Endothelial cell of umbilical vein (primary cell): ENCODE data around the gene ZNF146. TPM values are rescaled to one million over a fixed set of nuclear protein-coding genes. Genes with fewer than 3 reads are reported as not detected.
A peak's percentile ranks its signal among the peaks of the same experiment; 100 is the strongest.

Source experiments
- BruUV-seq: library from RNA; stranded (reverse); fragments of 400-500 nt; replicated peaks from 2 replicates; lab custom pipeline; 2021; lab: Mats Ljungman, UMichigan
- CTCF ChIA-PET: fragments of 300-600, 350-600 bp; sonication (Branson Sonifier 250); formaldehyde crosslinking; loops from one replicate; lab custom pipeline; 2021; ENCODE audit warnings: antibody characterized with exemption, inconsistent platforms; lab: Charles Lee
- POLR2A ChIA-PET: fragments of 300-600, 350-600 bp; sonication (Branson Sonifier 250); formaldehyde crosslinking; loops from one replicate; lab custom pipeline; 2021; ENCODE audit warnings: antibody characterized with exemption, inconsistent platforms; lab: Charles Lee
- DNase-seq: peaks from one replicate; pipeline ENCODE4 v3.0.0-alpha.2; 2011; ENCODE audit warnings: low read depth, low spot score
- FAIRE-seq: peaks from 2 replicates; lab custom pipeline; 2011; peaks lifted over from hg19 to GRCh38; lab: Jason Lieb, UNC
- H2AFZ ChIP-seq: 2 replicates; pipeline ENCODE4 v1.6.0; 2012; ENCODE audit warnings: low read depth, low read length, control low read depth, inconsistent platforms
- H3K27ac ChIP-seq: 2 replicates; pipeline ENCODE4 v1.5.1; 2011; ENCODE audit warnings: low read depth, mild to moderate bottlenecking, control low read depth, low read length, moderate library complexity; ENCODE audit not compliant: insufficient read depth
- H3K27me3 ChIP-seq, 2 experiments: 2 replicates each; pipeline versions ENCODE4 v1.6.0 to v1.6.1; 2011; ENCODE audit warnings: low read length in 2 of 2, mixed read lengths in 1 of 2; ENCODE audit not compliant: control insufficient read depth in 2 of 2, insufficient read depth in 2 of 2
- H3K36me3 ChIP-seq, 2 experiments: 2 replicates in 1 of 2; 3 replicates in 1 of 2; pipeline ENCODE4 v1.5.1; 2011; ENCODE audit warnings: low read length in 2 of 2, mild to moderate bottlenecking in 1 of 2, moderate library complexity in 1 of 2; ENCODE audit not compliant: control insufficient read depth in 2 of 2, insufficient read depth in 2 of 2; ENCODE audit errors: extremely low read depth in 1 of 2
- H3K4me1 ChIP-seq: 3 replicates; pipeline ENCODE4 v1.5.1; 2011; ENCODE audit warnings: mild to moderate bottlenecking, low read length; ENCODE audit not compliant: control insufficient read depth, insufficient read depth; ENCODE audit errors: extremely low read depth
- H3K4me2 ChIP-seq: 2 replicates; pipeline ENCODE4 v1.6.1; 2011; ENCODE audit warnings: low read length, control low read depth, mixed read lengths; ENCODE audit not compliant: insufficient read depth
- H3K4me3 ChIP-seq, 3 experiments: fragments of 200-600 bp in 1 of 3; sonication (generic), shearing (Covaris generic) in 1 of 3; replicated peaks in 1 of 3; 2 replicates each; pipeline ENCODE4 v1.5.1; 2011 to 2016; ENCODE audit warnings: control low read depth in 3 of 3, low read length in 3 of 3, mild to moderate bottlenecking in 2 of 3, inconsistent platforms in 1 of 3, low read depth in 1 of 3, moderate library complexity in 1 of 3; ENCODE audit not compliant: insufficient read depth in 1 of 3
- H3K79me2 ChIP-seq: 2 replicates; pipeline ENCODE4 v1.6.0; 2012; ENCODE audit warnings: low read length, inconsistent platforms; ENCODE audit not compliant: control insufficient read depth, insufficient read depth
- H3K9ac ChIP-seq: replicated peaks from 2 replicates; pipeline ENCODE3; 2011; ENCODE audit warnings: low read length, control low read depth; ENCODE audit not compliant: insufficient read depth; ENCODE audit errors: extremely low read depth
- H3K9me1 ChIP-seq: replicated peaks from 3 replicates; pipeline ENCODE4 v1.6.0; 2011; ENCODE audit warnings: mild to moderate bottlenecking, low read length; ENCODE audit not compliant: control insufficient read depth, insufficient read depth; ENCODE audit errors: extremely low read depth
- H3K9me3 ChIP-seq: replicated peaks from 2 replicates; pipeline ENCODE4 v1.5.1; 2012; ENCODE audit warnings: low read length, inconsistent platforms; ENCODE audit not compliant: control insufficient read depth, insufficient read depth
- H4K20me1 ChIP-seq: replicated peaks from 2 replicates; pipeline ENCODE3; 2011; ENCODE audit warnings: mild to moderate bottlenecking, low read length; ENCODE audit not compliant: control insufficient read depth, insufficient read depth; ENCODE audit errors: extremely low read depth
- CTCF ChIP-seq, 2 donors: IDR thresholded peaks; 1 replicate in 1 of 2; 2 replicates in 1 of 2; pipeline ENCODE4 v1.5.1; 2011; ENCODE audit warnings: low read length in 2 of 2, mild to moderate bottlenecking in 2 of 2, moderate library complexity in 2 of 2, control low read depth in 1 of 2, inconsistent platforms in 1 of 2, low read depth in 1 of 2; ENCODE audit not compliant: insufficient read depth in 1 of 2; ENCODE audit errors: extremely low read depth in 1 of 2
- MYC ChIP-seq: IDR thresholded peaks from one replicate; pipeline ENCODE4 v1.6.1; 2011; ENCODE audit warnings: mild to moderate bottlenecking, low read depth, low read length
- POLR2A ChIP-seq: IDR thresholded peaks from 2 replicates; pipeline ENCODE4 v1.6.1; 2012; ENCODE audit warnings: low read depth, mild to moderate bottlenecking, control low read depth, low read length
- dilution Hi-C: fragments of 300-500 bp; cut with MboI; formaldehyde crosslinking; loops from one replicate; pipeline ENCODE4 v1.15.0; 2019; ENCODE audit warnings: low sequenced_read_pairs; ENCODE audit not compliant: extremely low pct_ligation_motif_present
- intact Hi-C: fragments of 100-400 bp; cut with micrococcal nuclease; formaldehyde crosslinking; loops from one replicate; pipeline ENCODE4 v1.10.0; 2022
- polyA plus RNA-seq, 4 experiments: library from polyadenylated mRNA; depleted of rRNA in 3 of 4; stranded (reverse) in 3 of 4; unstranded in 1 of 4; fragments of >200 nt; gene quantifications; 2 replicates each; pipeline versions ENCODE4 v1.2.1 to v1.2.3, GENCODE V29; 2011 to 2012; ENCODE audit warnings: missing spikeins in 1 of 4
- total RNA-seq: library from RNA; stranded (reverse); gene quantifications from 2 replicates; pipeline ENCODE4 v1.2.3, GENCODE V29; 2021
- TF ChIP-seq, protein P1 (sequence below): IDR thresholded peaks from 2 replicates; pipeline ENCODE4 v1.6.1; 2011; ENCODE audit not compliant: insufficient read depth, insufficient read length

The ZNF146 gene
- total and polyA plus RNA-seq, 2 donors (not counting 3 experiments of a cell fraction or from before 2014, with no cell fraction given) = 17.8 to 63.3 TPM

- peak; percentile 4 for FAIRE-seq
- dilution Hi-C loops (no loop called here), intact Hi-C loops (no loop called here)
These were observed 11.6 kb upstream of the ZNF146 start for GRCh38 chr19:36203293-36203692.

More at GRCh38 chr19:36203293-36203692, 11.6 kb upstream of the ZNF146 start:
- H3K9ac ChIP-seq = no peak overlapping the region
- POLR2A ChIA-PET = interaction anchor here (0.8 kb wide), 1 partner anchor 11 kb away, joined by 3 read pairs; the partner anchor contains the start of gene ZNF565
- no peaks in the 10 kb centered on the region for H3K36me3 ChIP-seq
- no peak overlapping the region for H2AFZ ChIP-seq
- no peaks in the 10 kb centered on the region for H3K9me1 ChIP-seq
- no peak overlapping the region for H3K27ac ChIP-seq
- CTCF ChIA-PET = no interaction called here
- no peak for DNase-seq
- H3K79me2 ChIP-seq = no peaks in the 10 kb centered on the region
- TF ChIP-seq MYC (no peak), CTCF (IDR thresholded peaks at IDR 0.05; ENCODE audit: extremely low read depth in 1 of 2, insufficient read depth in 1 of 2, low read depth in 1 of 2, low read length in 2 of 2) (no peak), POLR2A (no peak)
- TF ChIP-seq, protein P1, sequence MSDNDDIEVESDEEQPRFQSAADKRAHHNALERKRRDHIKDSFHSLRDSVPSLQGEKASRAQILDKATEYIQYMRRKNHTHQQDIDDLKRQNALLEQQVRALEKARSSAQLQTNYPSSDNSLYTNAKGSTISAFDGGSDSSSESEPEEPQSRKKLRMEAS = no peak
- H3K4me1 ChIP-seq = no peaks in the 10 kb centered on the region
- H3K4me3 ChIP-seq = no peak overlapping the region
- no peak overlapping the region for H3K4me2 ChIP-seq
- BruUV-seq = no TSS peak
- H3K27me3 ChIP-seq = no peaks in the 10 kb centered on the region
- no peaks in the 10 kb centered on the region for H4K20me1 ChIP-seq
- H3K9me3 ChIP-seq = no peaks in the 10 kb centered on the region
